GM13977 (cell line): ENCODE results near the gene TIPARP.

Source experiments
- DNase-seq: peaks from one replicate; pipeline ENCODE4 v3.0.0; 2012; ENCODE audit warnings: low spot score
- CTCF ChIP-seq: IDR thresholded peaks from 2 replicates; pipeline ENCODE4 v1.5.1; 2012; ENCODE audit warnings: mild to moderate bottlenecking, control low read depth; ENCODE audit not compliant: insufficient read depth; ENCODE audit errors: extremely low read depth, missing control alignments
- in situ Hi-C: fragments of 300-500 bp; cut with MboI; formaldehyde crosslinking; loops from one replicate; pipeline ENCODE4 v1.12.0; 2022; ENCODE audit warnings: low sequenced_read_pairs, low pct_unique_long_range_greater_than_20kb, mixed read lengths, inconsistent platforms; ENCODE audit not compliant: unreplicated experiment

Gene TIPARP

GRCh38 chr3:156638271-156638670 lies 36.1 kb upstream of the TIPARP start:
- DNase-seq, result no peak
- in situ Hi-C loops, result no loop called here
- TF ChIP-seq CTCF, result no peak

GRCh38 chr3:156639414-156640023 lies 34.9 kb upstream of the TIPARP start:
- in situ Hi-C loops, result no loop called here
- DNase-seq, result no peak
- TF ChIP-seq CTCF, result no peak

- no peak for DNase-seq
- TF ChIP-seq CTCF, result no peak
- in situ Hi-C loops, result no loop called here
These were observed 32.8 kb upstream of the TIPARP start for GRCh38 chr3:156641618-156641975.

GRCh38 chr3:156642750-156643728 lies 31.4 kb upstream of the TIPARP start:
- in situ Hi-C loops, result no loop called here
- DNase-seq, result no peak
- no peak for TF ChIP-seq CTCF

- peak; percentile 22 for DNase-seq
- in situ Hi-C loops, result no loop called here
- TF ChIP-seq CTCF, result no peak
These were observed 30.5 kb upstream of the TIPARP start for GRCh38 chr3:156643729-156644389.

- DNase-seq, result no peak
- TF ChIP-seq CTCF, result no peak
- in situ Hi-C loops, result no loop called here
These were observed 29.4 kb upstream of the TIPARP start for GRCh38 chr3:156644958-156645357.
